ENCODE results near the gene PRCC. TPM values are rescaled to one million over a fixed set of nuclear protein-coding genes. Genes with fewer than 3 reads are reported as not detected.

The PRCC gene
- total and polyA plus RNA-seq, 2 of the 13 experiments (the other 11 are each of a cell fraction or from before 2014, with no cell fraction given), result 24.2 to 40.5 TPM

- TF ChIP-seq ZNF414 (CRISPR knock-in tag; IDR thresholded peaks at IDR 0.05) (no peak), ZNF550 (CRISPR knock-in tag; IDR thresholded peaks at IDR 0.05; ENCODE audit: borderline replicate concordance) (no peak), DPF2 (CRISPR knock-in tag; IDR thresholded peaks at IDR 0.05; ENCODE audit: borderline replicate concordance, low read depth) (no peak), RORA (CRISPR knock-in tag; IDR thresholded peaks at IDR 0.05) (no peak), SP140L (CRISPR knock-in tag; IDR thresholded peaks at IDR 0.05; ENCODE audit: borderline replicate concordance) (no peak), TERF1 (CRISPR knock-in tag; IDR thresholded peaks at IDR 0.05) (no peak), TP53 (CRISPR knock-in tag; conservative IDR thresholded peaks at IDR 0.05) (no peak), TFE3 (CRISPR knock-in tag; IDR thresholded peaks at IDR 0.05) (peak; percentile 40; the same call in 1 of the 2 replicates), NR1H2 (CRISPR knock-in tag; IDR thresholded peaks at IDR 0.05; ENCODE audit: borderline replicate concordance, low read depth) (no peak), ATAD3A (CRISPR knock-in tag; IDR thresholded peaks at IDR 0.05) (no peak), PAWR (CRISPR knock-in tag; IDR thresholded peaks at IDR 0.05; ENCODE audit: borderline replicate concordance) (no peak), ZNF788 (CRISPR knock-in tag; IDR thresholded peaks at IDR 0.05; ENCODE audit: borderline replicate concordance) (no peak), ZFP36L2 (CRISPR knock-in tag; IDR thresholded peaks at IDR 0.05) (no peak), PLRG1 (conservative IDR thresholded peaks at IDR 0.05) (no peak), ZNF549 (CRISPR knock-in tag; IDR thresholded peaks at IDR 0.05) (no peak), ZNF878 (CRISPR knock-in tag; IDR thresholded peaks at IDR 0.05) (no peak)
- TF ChIP-seq, protein P1, sequence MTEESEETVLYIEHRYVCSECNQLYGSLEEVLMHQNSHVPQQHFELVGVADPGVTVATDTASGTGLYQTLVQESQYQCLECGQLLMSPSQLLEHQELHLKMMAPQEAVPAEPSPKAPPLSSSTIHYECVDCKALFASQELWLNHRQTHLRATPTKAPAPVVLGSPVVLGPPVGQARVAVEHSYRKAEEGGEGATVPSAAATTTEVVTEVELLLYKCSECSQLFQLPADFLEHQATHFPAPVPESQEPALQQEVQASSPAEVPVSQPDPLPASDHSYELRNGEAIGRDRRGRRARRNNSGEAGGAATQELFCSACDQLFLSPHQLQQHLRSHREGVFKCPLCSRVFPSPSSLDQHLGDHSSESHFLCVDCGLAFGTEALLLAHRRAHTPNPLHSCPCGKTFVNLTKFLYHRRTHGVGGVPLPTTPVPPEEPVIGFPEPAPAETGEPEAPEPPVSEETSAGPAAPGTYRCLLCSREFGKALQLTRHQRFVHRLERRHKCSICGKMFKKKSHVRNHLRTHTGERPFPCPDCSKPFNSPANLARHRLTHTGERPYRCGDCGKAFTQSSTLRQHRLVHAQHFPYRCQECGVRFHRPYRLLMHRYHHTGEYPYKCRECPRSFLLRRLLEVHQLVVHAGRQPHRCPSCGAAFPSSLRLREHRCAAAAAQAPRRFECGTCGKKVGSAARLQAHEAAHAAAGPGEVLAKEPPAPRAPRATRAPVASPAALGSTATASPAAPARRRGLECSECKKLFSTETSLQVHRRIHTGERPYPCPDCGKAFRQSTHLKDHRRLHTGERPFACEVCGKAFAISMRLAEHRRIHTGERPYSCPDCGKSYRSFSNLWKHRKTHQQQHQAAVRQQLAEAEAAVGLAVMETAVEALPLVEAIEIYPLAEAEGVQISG (CRISPR knock-in tag; IDR thresholded peaks at IDR 0.05), result peak; percentile 68; the same call in 1 of the 2 replicates
- TF ChIP-seq, protein P2, sequence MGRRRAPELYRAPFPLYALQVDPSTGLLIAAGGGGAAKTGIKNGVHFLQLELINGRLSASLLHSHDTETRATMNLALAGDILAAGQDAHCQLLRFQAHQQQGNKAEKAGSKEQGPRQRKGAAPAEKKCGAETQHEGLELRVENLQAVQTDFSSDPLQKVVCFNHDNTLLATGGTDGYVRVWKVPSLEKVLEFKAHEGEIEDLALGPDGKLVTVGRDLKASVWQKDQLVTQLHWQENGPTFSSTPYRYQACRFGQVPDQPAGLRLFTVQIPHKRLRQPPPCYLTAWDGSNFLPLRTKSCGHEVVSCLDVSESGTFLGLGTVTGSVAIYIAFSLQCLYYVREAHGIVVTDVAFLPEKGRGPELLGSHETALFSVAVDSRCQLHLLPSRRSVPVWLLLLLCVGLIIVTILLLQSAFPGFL (CRISPR knock-in tag; IDR thresholded peaks at IDR 0.05), result no peak
Observed at GRCh38 chr1:156746728-156747631, 20.4 kb upstream of the PRCC start (continued).
